ENCODE results near the gene HSD3B2. TPM values are rescaled to one million over a fixed set of nuclear protein-coding genes. Genes with fewer than 3 reads are reported as not detected.

Gene HSD3B2
- total RNA-seq, 4 donors from 2014 or later = 0.72 TPM; not detected in 3

- Histone ChIP-seq H3K4me3 (no peak overlapping the region), H3K36me3 (no peaks in the 10 kb centered on the region), H3K9me3 (no peaks in the 10 kb centered on the region), H3K27me3 (no peaks in the 10 kb centered on the region), H3K4me1 (no peaks in the 10 kb centered on the region), H3K27ac (no peak overlapping the region)
- TF ChIP-seq EP300 (IDR thresholded peaks at IDR 0.05) = no peak
- no peak for DNase-seq (ENCODE audit: low spot score in 2 of 2)
Observed at GRCh38 chr1:119396982-119397381, 18.0 kb upstream of the HSD3B2 start.

- Histone ChIP-seq H3K36me3 (no peaks in the 10 kb centered on the region), H3K27me3 (no peaks in the 10 kb centered on the region), H3K4me1 (no peaks in the 10 kb centered on the region), H3K4me3 (no peak overlapping the region), H3K9me3 (no peaks in the 10 kb centered on the region), H3K27ac (no peak overlapping the region)
- 77% methylated on average over 3 of the region's 3 CpGs for WGBS
- TF ChIP-seq POLR2AphosphoS5 (IDR thresholded peaks at IDR 0.05) = no peak
- DNase-seq (ENCODE audit: low spot score in 2 of 2) = no peak
Observed at GRCh38 chr1:119397986-119398385, 17.0 kb upstream of the HSD3B2 start.

GRCh38 chr1:119404736-119405135 lies 10.2 kb upstream of the HSD3B2 start:
- Histone ChIP-seq H3K27me3 (no peaks in the 10 kb centered on the region), H3K4me3 (no peak overlapping the region), H3K9me3 (no peaks in the 10 kb centered on the region), H3K36me3 (no peaks in the 10 kb centered on the region), H3K4me1 (no peaks in the 10 kb centered on the region), H3K27ac (no peak overlapping the region)
- TF ChIP-seq CTCF (IDR thresholded peaks at IDR 0.05) = no peak
- no peak for TF ChIP-seq POLR2AphosphoS5 (IDR thresholded peaks at IDR 0.05)
- TF ChIP-seq POLR2A (IDR thresholded peaks at IDR 0.05) = no peak
- no peak for DNase-seq (ENCODE audit: low spot score in 2 of 2)
- 59% methylated on average over 2 of the region's 2 CpGs for WGBS

- H3K36me3 ChIP-seq = no peaks in the 10 kb centered on the region
- no peaks in the 10 kb centered on the region for H3K4me1 ChIP-seq
- TF ChIP-seq POLR2AphosphoS5 (IDR thresholded peaks at IDR 0.05) = no peak
- TF ChIP-seq POLR2A (IDR thresholded peaks at IDR 0.05) = no peak
- no peak for TF ChIP-seq CTCF (IDR thresholded peaks at IDR 0.05)
- no peak for TF ChIP-seq EP300 (IDR thresholded peaks at IDR 0.05)
- no peak for DNase-seq (ENCODE audit: low spot score in 2 of 2)
- H3K27ac ChIP-seq = no peak overlapping the region
- no peak overlapping the region for H3K4me3 ChIP-seq
- no peaks in the 10 kb centered on the region for H3K9me3 ChIP-seq
- no peaks in the 10 kb centered on the region for H3K27me3 ChIP-seq
Observed at GRCh38 chr1:119409731-119410130, 5.2 kb upstream of the HSD3B2 start.

GRCh38 chr1:119410961-119411360 lies 4.0 kb upstream of the HSD3B2 start:
- H3K36me3 ChIP-seq = no peaks in the 10 kb centered on the region
- H3K4me3 ChIP-seq = no peak overlapping the region
- no peak for DNase-seq (ENCODE audit: low spot score in 2 of 2)
- TF ChIP-seq POLR2A (IDR thresholded peaks at IDR 0.05) (no peak), POLR2AphosphoS5 (IDR thresholded peaks at IDR 0.05) (no peak), CTCF (IDR thresholded peaks at IDR 0.05) (no peak), EP300 (IDR thresholded peaks at IDR 0.05) (no peak)
- no peaks in the 10 kb centered on the region for H3K4me1 ChIP-seq
- H3K27ac ChIP-seq = no peak overlapping the region
- WGBS = 73% methylated on average over 3 of the region's 3 CpGs
- no peaks in the 10 kb centered on the region for H3K27me3 ChIP-seq
- H3K9me3 ChIP-seq = no peaks in the 10 kb centered on the region

GRCh38 chr1:119416006-119416640 lies 1.2 kb downstream of the HSD3B2 start:
- Histone ChIP-seq H3K9me3 (no peaks in the 10 kb centered on the region), H3K4me1 (no peaks in the 10 kb centered on the region), H3K36me3 (no peaks in the 10 kb centered on the region), H3K27me3 (no peaks in the 10 kb centered on the region), H3K4me3 (no peak overlapping the region), H3K27ac (no peak overlapping the region)
- no peak for TF ChIP-seq EP300 (IDR thresholded peaks at IDR 0.05)
- no peak for DNase-seq (ENCODE audit: low spot score in 2 of 2)
- 68% methylated on average over 3 of the region's 3 CpGs for WGBS

- H3K9me3 ChIP-seq = no peaks in the 10 kb centered on the region
- no peak overlapping the region for H3K27ac ChIP-seq
- TF ChIP-seq EP300 (IDR thresholded peaks at IDR 0.05) (no peak), POLR2A (IDR thresholded peaks at IDR 0.05) (no peak), POLR2AphosphoS5 (IDR thresholded peaks at IDR 0.05) (no peak), CTCF (IDR thresholded peaks at IDR 0.05) (no peak)
- H3K4me1 ChIP-seq = no peaks in the 10 kb centered on the region
- H3K27me3 ChIP-seq = no peaks in the 10 kb centered on the region
- 80% methylated on average over 5 of the region's 5 CpGs for WGBS
- no peak overlapping the region for H3K4me3 ChIP-seq
- no peaks in the 10 kb centered on the region for H3K36me3 ChIP-seq
- no peak for DNase-seq (ENCODE audit: low spot score in 2 of 2)
Observed at GRCh38 chr1:119419109-119419508, 4.2 kb downstream of the HSD3B2 start.
